LNCaP clone FGC (cell line): ENCODE data around the gene RAB40AL.

ENCODE experiments used
- DNase-seq: peaks from one replicate; pipeline ENCODE4 v3.0.0-alpha.2; 2011; ENCODE audit warnings: low read depth
- H3K4me3 ChIP-seq: 2 replicates; pipeline ENCODE4 v1.5.1; 2011; ENCODE audit warnings: mild to moderate bottlenecking, low read depth, low read length, control low read depth
- CTCF ChIP-seq: IDR thresholded peaks from 2 replicates; pipeline ENCODE4 v1.5.1; 2012; ENCODE audit warnings: mild to moderate bottlenecking; ENCODE audit not compliant: control insufficient read depth, insufficient read depth; ENCODE audit errors: extremely low read depth

The RAB40AL gene

GRCh38 chrX:102950908-102951866 is 14.1 kb downstream of the RAB40AL start:
- no peak overlapping the region for H3K4me3 ChIP-seq
- TF ChIP-seq CTCF, result peak; percentile 55
- DNase-seq, result no peak

GRCh38 chrX:102957751-102958150 is 20.7 kb downstream of the RAB40AL start:
- DNase-seq, result no peak
- H3K4me3 ChIP-seq, result no peak overlapping the region
- TF ChIP-seq CTCF, result no peak

GRCh38 chrX:102958794-102959193 is 21.7 kb downstream of the RAB40AL start:
- H3K4me3 ChIP-seq, result no peak overlapping the region
- no peak for TF ChIP-seq CTCF
- no peak for DNase-seq

- TF ChIP-seq CTCF, result no peak
- DNase-seq, result no peak
- no peak overlapping the region for H3K4me3 ChIP-seq
These were observed 22.4 kb downstream of the RAB40AL start for GRCh38 chrX:102959471-102959870.

- no peak overlapping the region for H3K4me3 ChIP-seq
- no peak for DNase-seq
- TF ChIP-seq CTCF, result no peak
These were observed 26.9 kb downstream of the RAB40AL start for GRCh38 chrX:102963955-102964354.

GRCh38 chrX:102964940-102965339 is 27.9 kb downstream of the RAB40AL start:
- TF ChIP-seq CTCF, result no peak
- DNase-seq, result no peak
- no peak overlapping the region for H3K4me3 ChIP-seq
